ENCODE results near the gene PPP1R18. TPM values are rescaled to one million over a fixed set of nuclear protein-coding genes. Genes with fewer than 3 reads are reported as not detected.

PPP1R18 gene
- total RNA-seq, 2 donors from 2014 or later = 12.2 to 21.9 TPM

DNA sequence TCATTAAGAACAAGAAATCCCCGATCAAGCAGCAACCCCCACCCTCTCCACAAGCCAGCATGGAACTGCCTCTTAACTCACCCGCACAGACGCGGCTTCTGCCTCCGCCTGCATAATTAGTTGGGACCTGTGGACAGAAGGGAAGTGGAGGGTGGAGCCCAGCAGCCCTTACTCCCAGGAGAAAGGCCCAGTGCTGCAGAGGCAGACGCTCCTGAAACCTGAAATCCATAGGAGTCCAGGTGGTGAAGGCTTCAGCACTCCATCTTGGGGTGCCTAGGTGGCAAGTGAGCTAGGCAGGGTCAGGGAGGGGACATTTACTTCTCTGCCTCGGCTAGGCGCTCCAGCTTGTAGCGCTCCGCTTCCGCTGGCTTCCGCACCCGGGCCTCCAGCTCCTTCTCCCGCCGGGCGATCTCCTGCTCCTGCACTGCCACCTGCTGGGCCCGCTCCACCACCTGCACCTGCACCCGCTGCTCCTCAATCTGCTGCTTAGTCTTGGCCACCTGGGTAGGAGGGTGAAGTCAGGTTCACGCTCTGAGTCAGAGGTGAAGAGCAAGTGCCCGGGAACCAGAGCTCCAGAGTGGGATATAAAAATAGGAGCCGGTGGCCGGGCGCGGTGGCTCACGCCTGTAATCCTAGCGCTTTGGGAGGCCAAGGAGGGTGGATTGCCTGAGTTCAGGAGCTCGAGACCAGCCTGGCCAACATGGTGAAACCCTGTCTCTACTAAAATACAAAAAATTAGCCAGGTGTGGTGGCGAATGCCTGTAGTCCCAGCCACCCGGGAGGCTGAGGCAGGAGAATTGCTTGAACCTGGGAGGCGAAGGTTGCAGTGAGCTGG lies 44.4 kb upstream of the PPP1R18 start:
- intact Hi-C loops (cut with DNase I) = no loop called here
- Histone ChIP-seq H3K36me3 (no peaks in the 10 kb centered on the region), H3K27me3 (replicated peaks; ENCODE audit: insufficient read depth) (no peaks in the 10 kb centered on the region), H3K4me3 (no peak overlapping the region), H3K27ac (peak overlapping the region; percentile 27 to 64), H3K4me1 (replicated peaks) (peaks cover 4% of the 10 kb centered on the region), H3K9me3 (no peaks in the 10 kb centered on the region)
- no peak for TF ChIP-seq POLR2A (IDR thresholded peaks at IDR 0.05)
- TF ChIP-seq, protein P1, sequence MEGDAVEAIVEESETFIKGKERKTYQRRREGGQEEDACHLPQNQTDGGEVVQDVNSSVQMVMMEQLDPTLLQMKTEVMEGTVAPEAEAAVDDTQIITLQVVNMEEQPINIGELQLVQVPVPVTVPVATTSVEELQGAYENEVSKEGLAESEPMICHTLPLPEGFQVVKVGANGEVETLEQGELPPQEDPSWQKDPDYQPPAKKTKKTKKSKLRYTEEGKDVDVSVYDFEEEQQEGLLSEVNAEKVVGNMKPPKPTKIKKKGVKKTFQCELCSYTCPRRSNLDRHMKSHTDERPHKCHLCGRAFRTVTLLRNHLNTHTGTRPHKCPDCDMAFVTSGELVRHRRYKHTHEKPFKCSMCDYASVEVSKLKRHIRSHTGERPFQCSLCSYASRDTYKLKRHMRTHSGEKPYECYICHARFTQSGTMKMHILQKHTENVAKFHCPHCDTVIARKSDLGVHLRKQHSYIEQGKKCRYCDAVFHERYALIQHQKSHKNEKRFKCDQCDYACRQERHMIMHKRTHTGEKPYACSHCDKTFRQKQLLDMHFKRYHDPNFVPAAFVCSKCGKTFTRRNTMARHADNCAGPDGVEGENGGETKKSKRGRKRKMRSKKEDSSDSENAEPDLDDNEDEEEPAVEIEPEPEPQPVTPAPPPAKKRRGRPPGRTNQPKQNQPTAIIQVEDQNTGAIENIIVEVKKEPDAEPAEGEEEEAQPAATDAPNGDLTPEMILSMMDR (IDR thresholded peaks at IDR 0.05) = peak; percentile 26 to 84 (median 68)
- TF ChIP-seq POLR2AphosphoS5 (IDR thresholded peaks at IDR 0.05) = peak; percentile 54
- DNase-seq (ENCODE audit: low spot score) = peak; percentile 79
- WGBS = 36% methylated on average over 30 of the region's 30 CpGs

DNA sequence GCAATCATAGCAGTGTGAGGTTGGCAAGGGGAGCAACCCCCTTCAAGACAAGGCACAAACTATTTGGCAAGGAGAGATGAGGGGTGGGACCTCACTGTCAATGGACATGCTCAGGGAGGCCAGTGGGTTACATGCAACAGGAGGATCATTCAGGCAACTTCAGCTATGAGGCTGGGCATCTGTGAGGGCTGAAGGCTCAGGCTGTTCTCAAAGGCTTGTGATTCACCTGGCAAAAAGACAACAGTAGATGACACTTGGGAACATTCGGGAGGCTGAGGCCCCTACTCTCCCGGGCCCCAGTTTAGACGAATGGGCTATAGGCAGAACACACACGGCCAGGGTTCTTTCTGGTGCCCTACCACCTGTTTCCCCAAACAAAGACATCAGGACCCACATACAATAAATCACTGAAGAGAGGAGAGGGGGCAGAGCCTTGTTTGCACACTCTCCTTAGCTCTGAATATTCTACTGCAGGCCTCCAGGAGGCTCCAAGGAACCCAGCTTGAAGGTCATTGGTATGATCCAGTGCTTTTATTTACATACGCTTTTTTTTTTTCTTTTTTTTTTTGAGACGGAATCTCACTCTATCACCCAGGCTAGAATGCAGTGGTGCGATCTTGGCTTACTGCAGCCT lies 41.6 kb upstream of the PPP1R18 start:
- TF ChIP-seq, protein P1 (IDR thresholded peaks at IDR 0.05) = peak in 1 of 4 experiments; percentile 4
- TF ChIP-seq POLR2AphosphoS5 (IDR thresholded peaks at IDR 0.05) (peak; percentile 13), POLR2A (IDR thresholded peaks at IDR 0.05) (no peak)
- peaks cover 4% of the 10 kb centered on the region for H3K4me1 ChIP-seq (replicated peaks)
- H3K9me3 ChIP-seq = no peaks in the 10 kb centered on the region
- intact Hi-C loops (cut with DNase I) = loop anchor here (5.0 kb wide), 1 partner anchor 149 kb away; no protein-coding TSS in a partner anchor
- peaks cover 0 to 10% of the 10 kb centered on the region in 2 donors for H3K36me3 ChIP-seq
- H3K27ac ChIP-seq = peak overlapping the region in 1 of 2 donors; percentile 49
- no peak overlapping the region for H3K4me3 ChIP-seq
- no peaks in the 10 kb centered on the region for H3K27me3 ChIP-seq (replicated peaks; ENCODE audit: insufficient read depth)
- WGBS = 35% methylated on average over 7 of the region's 7 CpGs
- DNase-seq (ENCODE audit: low spot score) = no peak

DNA sequence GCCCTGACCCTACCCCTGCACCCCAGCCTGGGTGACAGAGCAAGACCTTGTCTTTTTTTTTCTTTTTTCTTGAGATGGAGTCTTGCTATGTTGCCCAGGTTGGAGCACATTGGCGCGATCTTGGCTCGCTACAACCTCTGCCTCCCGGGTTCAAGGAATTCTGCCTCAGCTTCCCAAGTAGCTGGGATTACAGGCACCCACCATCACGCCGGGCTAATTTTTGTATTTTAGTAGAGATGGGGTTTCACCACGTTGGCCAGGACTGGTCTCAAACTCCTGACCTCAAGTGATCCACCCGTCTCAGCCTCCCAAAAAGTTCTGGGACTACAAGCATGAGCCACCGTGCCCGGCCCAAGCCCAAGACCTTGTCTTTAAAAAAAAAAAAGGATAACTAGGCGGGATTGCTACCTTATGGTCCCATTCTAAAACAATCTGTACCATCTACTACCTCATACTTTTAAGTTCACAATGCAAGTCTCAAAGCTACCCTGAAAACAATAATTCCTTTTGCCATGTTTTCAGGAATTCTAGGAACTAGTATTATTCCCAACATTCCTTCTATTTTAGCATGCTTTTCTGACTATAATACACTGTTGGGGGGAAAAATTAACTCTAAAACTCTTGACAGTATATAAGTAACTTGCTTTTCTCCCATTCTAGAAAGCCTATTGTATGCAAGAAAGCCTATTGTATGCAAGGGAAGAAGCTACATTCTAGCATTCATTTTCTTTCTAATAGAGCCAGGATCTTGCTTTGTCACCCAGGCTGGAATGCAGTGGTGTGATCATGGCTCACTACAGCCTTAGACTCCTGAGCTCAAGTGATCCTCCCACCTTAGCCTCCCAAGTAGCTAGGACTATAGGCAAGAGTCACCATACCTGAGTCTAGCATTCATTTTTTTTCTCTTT lies 40.3 kb upstream of the PPP1R18 start:
- WGBS = 85% methylated on average over 11 of the region's 11 CpGs
- Histone ChIP-seq H3K36me3 (peaks cover 0 to 10% of the 10 kb centered on the region in 2 donors), H3K4me3 (no peak overlapping the region), H3K4me1 (replicated peaks) (peaks cover 10% of the 10 kb centered on the region), H3K27ac (no peak overlapping the region), H3K27me3 (replicated peaks; ENCODE audit: insufficient read depth) (no peaks in the 10 kb centered on the region), H3K9me3 (no peaks in the 10 kb centered on the region)
- no peak for DNase-seq (ENCODE audit: low spot score)
- TF ChIP-seq POLR2AphosphoS5 (IDR thresholded peaks at IDR 0.05) = no peak
- TF ChIP-seq, protein P1 (IDR thresholded peaks at IDR 0.05) = no peak
- TF ChIP-seq POLR2A (IDR thresholded peaks at IDR 0.05) = no peak
- intact Hi-C loops (cut with DNase I) = loop anchor here (5.0 kb wide), 1 partner anchor 151 kb away; no protein-coding TSS in a partner anchor

DNA sequence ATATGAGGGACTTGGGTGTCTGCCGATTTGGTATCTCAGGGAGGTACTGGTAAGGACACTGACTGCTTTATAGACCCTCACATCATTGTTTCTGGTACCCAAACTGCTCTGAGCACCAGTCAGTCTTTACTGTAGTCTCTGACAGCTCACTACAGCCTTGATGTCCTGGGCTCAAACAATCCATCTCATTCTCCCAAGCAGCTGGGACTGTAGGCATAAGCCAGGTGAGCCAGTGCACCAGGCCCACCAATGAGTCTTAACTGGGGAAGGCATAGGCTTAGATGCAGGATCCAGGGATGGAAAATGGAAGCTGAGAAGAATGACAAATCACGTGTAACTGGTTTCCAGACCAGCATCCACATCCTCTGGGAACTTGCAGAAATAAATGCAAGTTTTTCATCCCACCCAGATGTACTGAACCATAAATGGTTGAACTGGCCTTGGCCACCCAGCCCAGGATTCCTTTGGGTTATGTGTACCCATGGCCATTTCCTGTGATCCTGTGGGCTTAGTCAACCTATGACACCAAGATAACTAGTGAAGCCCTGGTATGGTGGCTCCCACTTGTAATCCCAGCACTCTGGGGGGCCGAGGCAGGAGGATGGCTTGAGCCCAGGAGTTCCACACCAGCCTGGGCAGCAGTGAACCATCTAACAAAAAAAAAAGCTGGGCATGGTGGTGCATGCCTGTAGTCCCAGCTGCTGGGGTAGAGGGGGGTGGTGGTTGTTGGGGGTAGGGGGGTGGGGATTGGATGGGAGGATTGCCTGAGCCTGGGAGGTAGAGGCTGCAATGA lies 39.5 kb upstream of the PPP1R18 start:
- WGBS = 47% methylated on average over 3 of the region's 3 CpGs
- no peak overlapping the region for H3K4me3 ChIP-seq
- intact Hi-C loops (cut with DNase I) = loop anchor here (5.0 kb wide), 1 partner anchor 151 kb away; no protein-coding TSS in a partner anchor
- H3K27ac ChIP-seq = no peak overlapping the region
- peaks cover 0 to 10% of the 10 kb centered on the region in 2 donors for H3K36me3 ChIP-seq
- no peak for TF ChIP-seq POLR2A (IDR thresholded peaks at IDR 0.05)
- H3K27me3 ChIP-seq (replicated peaks; ENCODE audit: insufficient read depth) = no peaks in the 10 kb centered on the region
- no peak for DNase-seq (ENCODE audit: low spot score)
- peaks cover 10% of the 10 kb centered on the region for H3K4me1 ChIP-seq (replicated peaks)
- H3K9me3 ChIP-seq = no peaks in the 10 kb centered on the region
